ENCODE results near the gene ELOVL7. TPM values are rescaled to one million over a fixed set of nuclear protein-coding genes. Genes with fewer than 3 reads are reported as not detected.

ELOVL7 gene
- total and polyA plus RNA-seq, 2 of the 8 experiments (the other 6 are each of a cell fraction or from before 2014, with no cell fraction given) = 3.1 to 5.1 TPM

GRCh38 chr5:60789551-60789950, 54.5 kb downstream of the ELOVL7 start:
- Histone ChIP-seq H3K4me2 (ENCODE audit: insufficient read depth in 1 of 2, low read depth in 2 of 2, low read length in 2 of 2) (no peak overlapping the region), H3K27ac (ENCODE audit: low read depth, low read length) (no peak overlapping the region), H3K14ac (ENCODE audit: insufficient read length) (no peak overlapping the region), H3K23ac (ENCODE audit: insufficient read length) (no peak overlapping the region), H3K79me1 (ENCODE audit: low read depth, low read length) (no peaks in the 10 kb centered on the region; the same call in 1 of the 2 replicates), H2BK15ac (ENCODE audit: low read length) (no peak overlapping the region), H3K4me1 (replicated peaks in 1 of 4; ENCODE audit: control insufficient read depth in 3 of 4, insufficient read depth in 4 of 4, low read length in 3 of 4) (peaks cover 0 to under 1% (median 0%) of the 10 kb centered on the region in 4 experiments; a peak in 1 of 7 replicates), H4K8ac (ENCODE audit: extremely low read depth, insufficient read depth, low read length) (no peak overlapping the region), H3K18ac (ENCODE audit: extremely low read depth, low read length) (no peak overlapping the region), H3K23me2 (ENCODE audit: low read depth, low read length) (no peaks in the 10 kb centered on the region), H3K4me3 (ENCODE audit: extremely low read depth in 1 of 4, insufficient read depth in 2 of 4, low read depth in 3 of 4, low read length in 4 of 4) (no peak overlapping the region), H3K4ac (replicated peaks; ENCODE audit: insufficient read length, low read depth, low read length) (no peak overlapping the region), H2BK120ac (replicated peaks; ENCODE audit: low read depth, low read length) (no peak overlapping the region), H4K91ac (replicated peaks; ENCODE audit: insufficient read length, low read length) (no peak overlapping the region), H3K9ac (replicated peaks in 1 of 4; ENCODE audit: extremely low read depth in 1 of 4, low read depth in 3 of 4, low read length in 3 of 4) (no peak overlapping the region), H3K36me3 (ENCODE audit: control insufficient read depth in 2 of 4, insufficient read depth in 4 of 4, low read length in 3 of 4) (0 out of 8 replicates have a peak, but pooled peaks cover 0 to 2% (median 0%) of the 10 kb centered on the region in 4 experiments), H3K56ac (replicated peaks; ENCODE audit: insufficient read length, low read depth, low read length) (no peak overlapping the region), H2BK20ac (ENCODE audit: low read length) (no peak overlapping the region), H2AK5ac (ENCODE audit: low read depth, low read length) (no peak overlapping the region), H3K79me2 (ENCODE audit: control insufficient read depth in 1 of 2, insufficient read depth in 2 of 2, low read length in 2 of 2) (no peaks in the 10 kb centered on the region), H4K20me1 (replicated peaks in 1 of 2; ENCODE audit: control insufficient read depth in 1 of 2, insufficient read depth in 2 of 2, low read length in 2 of 2) (no peaks in the 10 kb centered on the region), H2BK12ac (ENCODE audit: low read depth, low read length) (no peak overlapping the region), H3K9me3 (ENCODE audit: insufficient read depth in 2 of 2, low read depth in 1 of 2, low read length in 1 of 2) (no peaks in the 10 kb centered on the region), H4K5ac (ENCODE audit: insufficient read length, low read depth, low read length) (no peak overlapping the region), H3K27me3 (replicated peaks in 1 of 4; ENCODE audit: control insufficient read depth in 3 of 4, extremely low read depth in 1 of 4, insufficient read depth in 3 of 4, low read length in 3 of 4) (no peaks in the 10 kb centered on the region), H2AFZ (ENCODE audit: low read length) (no peak overlapping the region), H2BK5ac (ENCODE audit: low read depth, low read length) (no peak overlapping the region)
- ChIA-PET CTCF (ENCODE audit: partially characterized antibody) (interaction anchor here (1.1 to 1.2 kb wide), 2 partner anchors 20 to 979 kb away, joined by 3 read pairs; no protein-coding TSS in a partner anchor), POLR2A (ENCODE audit: partially characterized antibody) (no interaction called here)
- no peak for FAIRE-seq
- 67% methylated on average over 3 of the region's 3 CpGs; no CpG with 5 or more reads in 1 of the 2 experiments for WGBS, 2 experiments (ENCODE audit: extremely low coverage in 1 of 2, insufficient coverage in 1 of 2, insufficient read length in 1 of 2, insufficient replicate concordance in 2 of 2, low coverage in 1 of 2, low lambda C conversion rate in 2 of 2, missing lambda C conversion rate in 1 of 2)
- TF ChIP-seq CREB1 (IDR thresholded peaks at IDR 0.05) (no peak), ATF3 (IDR thresholded peaks at IDR 0.05; ENCODE audit: insufficient read depth, low read depth, low read length) (no peak), USF2 (IDR thresholded peaks at IDR 0.05; ENCODE audit: low read length) (no peak), NRF1 (IDR thresholded peaks at IDR 0.05; ENCODE audit: low read depth, low read length) (no peak), EP300 (IDR thresholded peaks at IDR 0.05; ENCODE audit: borderline replicate concordance in 1 of 2, low read depth in 2 of 2, low read length in 2 of 2) (no peak)
- DNase-seq (ENCODE audit: low read depth in 1 of 2, low spot score in 2 of 2) = no peak
